Suppressor macrophage treated with lipopolysaccharide for 4 hours (primary cell): ENCODE results near the gene ANK3.

Source experiments
- DNase-seq: peaks from one replicate; pipeline ENCODE4 v3.0.0-alpha.2; 2020

The ANK3 gene

GRCh38 chr10:60209874-60210570 lies 179.7 kb downstream of the ANK3 start:
- no peak for DNase-seq

- peak; percentile 45 for DNase-seq
These were observed 180.9 kb downstream of the ANK3 start for GRCh38 chr10:60208676-60209269.

GRCh38 chr10:60207894-60208293 lies 181.8 kb downstream of the ANK3 start:
- DNase-seq, result no peak

GRCh38 chr10:60206735-60207134 lies 182.9 kb downstream of the ANK3 start:
- DNase-seq, result no peak

- no peak for DNase-seq
These were observed 183.9 kb downstream of the ANK3 start for GRCh38 chr10:60205741-60206140.

- peak; percentile 68 for DNase-seq
These were observed 185.6 kb downstream of the ANK3 start for GRCh38 chr10:60203993-60204618.

- no peak for DNase-seq
These were observed 189.0 kb downstream of the ANK3 start for GRCh38 chr10:60200682-60201053.

GRCh38 chr10:60200012-60200681 lies 189.5 kb downstream of the ANK3 start:
- no peak for DNase-seq

GRCh38 chr10:60197206-60197605 lies 192.5 kb downstream of the ANK3 start:
- no peak for DNase-seq

- DNase-seq, result no peak
These were observed 195.3 kb downstream of the ANK3 start for GRCh38 chr10:60194421-60194820.

GRCh38 chr10:60192946-60193345 lies 196.7 kb downstream of the ANK3 start:
- no peak for DNase-seq

- DNase-seq, result peak; percentile 22
These were observed 199.7 kb downstream of the ANK3 start for GRCh38 chr10:60189861-60190475.

GRCh38 chr10:60188548-60188947 lies 201.1 kb downstream of the ANK3 start:
- no peak for DNase-seq

GRCh38 chr10:60187691-60188090 lies 202.0 kb downstream of the ANK3 start:
- DNase-seq, result no peak

- no peak for DNase-seq
These were observed 203.2 kb downstream of the ANK3 start for GRCh38 chr10:60186315-60187071.

- peak; percentile 7 for DNase-seq
These were observed 204.3 kb downstream of the ANK3 start for GRCh38 chr10:60185421-60185820.

- no peak for DNase-seq
These were observed 207.0 kb downstream of the ANK3 start for GRCh38 chr10:60182691-60183090.

- no peak for DNase-seq
These were observed 212.8 kb downstream of the ANK3 start for GRCh38 chr10:60176925-60177324.

- DNase-seq, result no peak
These were observed 214.2 kb downstream of the ANK3 start for GRCh38 chr10:60175441-60175971.

- DNase-seq, result no peak
These were observed 217.2 kb downstream of the ANK3 start for GRCh38 chr10:60172363-60172990.

GRCh38 chr10:60171436-60172013 lies 218.2 kb downstream of the ANK3 start:
- DNase-seq, result no peak
